Adrenal gland (tissue), 12 donors: Measurements from ENCODE around the gene CLIP2. TPM values are rescaled to one million over a fixed set of nuclear protein-coding genes. Genes with fewer than 3 reads are reported as not detected.
"Not testable (repeated sequence)": the region's sequence is repeated elsewhere in the genome, so short reads cannot be mapped to it uniquely, and the experiment has no call there.

Experiments
- DNase-seq, 7 donors: peaks; one replicate each; pipeline ENCODE4 v3.0.0-alpha.2; 2019 to 2020
- H3K27ac ChIP-seq, 5 donors: fragments of 200-600 bp; sonication (generic) in 4 of 5; 1 replicate in 3 of 5; 2 replicates in 2 of 5; pipeline versions ENCODE4 v1.5.1 to v1.8.0; 2016 to 2020; ENCODE audit warnings: mild to moderate bottlenecking in 1 of 5
- H3K27me3 ChIP-seq: fragments of 200-600 bp; 2 replicates; pipeline ENCODE4 v1.8.0; 2021
- H3K36me3 ChIP-seq, 2 donors: fragments of 200-600 bp; replicated peaks in 1 of 2; 1 replicate in 1 of 2; 2 replicates in 1 of 2; pipeline versions ENCODE4 v1.5.1 to v1.8.0; 2018 to 2022
- H3K4me1 ChIP-seq, 2 donors: fragments of 200-600 bp; replicated peaks in 1 of 2; 1 replicate in 1 of 2; 2 replicates in 1 of 2; pipeline versions ENCODE4 v1.5.1 to v1.8.0; 2018 to 2021
- H3K4me3 ChIP-seq, 4 donors: fragments of 200-600 bp; sonication (generic) in 3 of 4; one replicate each; pipeline ENCODE4 v1.5.1; 2016 to 2018
- H3K9me3 ChIP-seq, 3 donors: fragments of 200-600 bp; sonication (generic) in 1 of 3; replicated peaks in 1 of 3; 1 replicate in 2 of 3; 2 replicates in 1 of 3; pipeline versions ENCODE4 v1.5.1 to v1.8.0; 2016 to 2021
- POLR2A ChIP-seq, 2 donors: fragments of 450-650 bp; IDR thresholded peaks; one replicate each; pipeline ENCODE4 v1.6.1; 2017; ENCODE audit warnings: antibody characterized with exemption in 2 of 2, mild to moderate bottlenecking in 2 of 2, moderate library complexity in 1 of 2
- WGBS, 4 donors: extraction: QIAGEN DNeasy Blood & Tissue Kit in 2 of 4; methylation state at CpG; one replicate each; pipeline versions ENCODE4 v1.1.5 to v1.1.7; 2013 to 2017; 5-methylcytosine and 5-hydroxymethylcytosine counted together
- intact Hi-C, 2 donors: fragments of 100-400 bp; cut with DNase I; formaldehyde crosslinking; loops; one replicate each; pipeline versions ENCODE4 v1.14.1 to v1.15.0; 2022 to 2023
- polyA plus RNA-seq, 3 donors: library from polyadenylated mRNA; stranded (reverse); fragments of 200-250 nt in 2 of 3; fragments of 350-450 nt in 1 of 3; fragmentation: Illumina TruSeq in 1 of 3; extraction: RNeasy Lipid Tissue Mini Kit (QIAGEN cat#74804) in 1 of 3; gene quantifications; one replicate each; pipeline ENCODE4 v1.2.3, GENCODE V29; 2013 to 2014
- total RNA-seq, 9 donors: library from RNA; depleted of rRNA in 4 of 9; stranded (reverse); fragments of >200 nt in 4 of 9; fragments of 120-200 nt in 1 of 9; fragmentation: NEBNext Ultra II Directional in 1 of 9; extraction: Animal tissue kit (Norgen Biotek cat#: 25700) in 1 of 9; gene quantifications; one replicate each; pipeline versions ENCODE4 v1.1.0 to v1.2.4, GENCODE V29; 2013 to 2023
- TF ChIP-seq, protein P1 (sequence below), 6 experiments: fragments of 450-650 bp in 4 of 6; fragments of 200-600 bp in 2 of 6; sonication (generic) in 1 of 6; IDR thresholded peaks; 1 replicate in 5 of 6; 2 replicates in 1 of 6; pipeline versions ENCODE4 v1.5.1 to v1.8.0; 2016 to 2021; ENCODE audit warnings: antibody characterized with exemption in 6 of 6, mild to moderate bottlenecking in 2 of 6, moderate library complexity in 1 of 6
- donor health status: healthy with polysubstance abuse.
- donor health status: Bipolar disorder and iron deficiency.
- donor health status: DM: yes; HTN: yes; CAD: no.
- donor health status: DM: no; HTN: no; CAD: no.
- donor health status: DM: no; HTN: no; CAD: no.
- donor health status: DM: yes; HTN: yes; CAD: no.

CLIP2 gene
- total and polyA plus RNA-seq, 12 donors: 6.8 to 48.6 (median 25.6) TPM

DNA sequence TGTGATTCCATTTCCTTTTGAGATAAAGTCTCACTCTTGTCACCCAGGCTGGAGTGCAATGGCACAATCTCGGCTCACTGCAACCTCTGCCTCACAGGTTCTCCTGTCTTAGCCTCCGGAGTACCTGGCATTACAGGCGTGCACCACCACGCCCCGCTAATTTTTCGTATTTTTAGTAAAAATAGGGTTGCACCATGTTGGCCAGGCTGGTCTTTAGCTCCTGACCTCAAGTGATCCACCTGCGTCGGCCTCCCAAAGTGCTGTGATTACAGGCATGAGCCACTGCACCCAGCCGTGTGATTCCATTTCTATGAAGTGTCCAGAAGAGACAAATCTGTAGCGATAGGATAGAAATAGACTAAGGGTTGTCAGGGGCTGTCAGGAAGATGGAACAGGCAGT, 60.4 kb downstream of the CLIP2 start:
- 96 to 97% (median 97%) methylated on average over 10 of the region's 10 CpGs for WGBS, 4 donors
- intact Hi-C loops: no loop called here
- Histone ChIP-seq H3K9me3 (no peaks in the 10 kb centered on the region), H3K27me3 (no peaks in the 10 kb centered on the region), H3K27ac (no peak overlapping the region), H3K4me1 (no peaks in the 10 kb centered on the region), H3K36me3 (no peaks in the 10 kb centered on the region), H3K4me3 (no peak overlapping the region)
- DNase-seq: no peak
- TF ChIP-seq, protein P1, sequence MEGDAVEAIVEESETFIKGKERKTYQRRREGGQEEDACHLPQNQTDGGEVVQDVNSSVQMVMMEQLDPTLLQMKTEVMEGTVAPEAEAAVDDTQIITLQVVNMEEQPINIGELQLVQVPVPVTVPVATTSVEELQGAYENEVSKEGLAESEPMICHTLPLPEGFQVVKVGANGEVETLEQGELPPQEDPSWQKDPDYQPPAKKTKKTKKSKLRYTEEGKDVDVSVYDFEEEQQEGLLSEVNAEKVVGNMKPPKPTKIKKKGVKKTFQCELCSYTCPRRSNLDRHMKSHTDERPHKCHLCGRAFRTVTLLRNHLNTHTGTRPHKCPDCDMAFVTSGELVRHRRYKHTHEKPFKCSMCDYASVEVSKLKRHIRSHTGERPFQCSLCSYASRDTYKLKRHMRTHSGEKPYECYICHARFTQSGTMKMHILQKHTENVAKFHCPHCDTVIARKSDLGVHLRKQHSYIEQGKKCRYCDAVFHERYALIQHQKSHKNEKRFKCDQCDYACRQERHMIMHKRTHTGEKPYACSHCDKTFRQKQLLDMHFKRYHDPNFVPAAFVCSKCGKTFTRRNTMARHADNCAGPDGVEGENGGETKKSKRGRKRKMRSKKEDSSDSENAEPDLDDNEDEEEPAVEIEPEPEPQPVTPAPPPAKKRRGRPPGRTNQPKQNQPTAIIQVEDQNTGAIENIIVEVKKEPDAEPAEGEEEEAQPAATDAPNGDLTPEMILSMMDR (IDR thresholded peaks at IDR 0.05): no peak
- no peak for TF ChIP-seq POLR2A (IDR thresholded peaks at IDR 0.05)

DNA sequence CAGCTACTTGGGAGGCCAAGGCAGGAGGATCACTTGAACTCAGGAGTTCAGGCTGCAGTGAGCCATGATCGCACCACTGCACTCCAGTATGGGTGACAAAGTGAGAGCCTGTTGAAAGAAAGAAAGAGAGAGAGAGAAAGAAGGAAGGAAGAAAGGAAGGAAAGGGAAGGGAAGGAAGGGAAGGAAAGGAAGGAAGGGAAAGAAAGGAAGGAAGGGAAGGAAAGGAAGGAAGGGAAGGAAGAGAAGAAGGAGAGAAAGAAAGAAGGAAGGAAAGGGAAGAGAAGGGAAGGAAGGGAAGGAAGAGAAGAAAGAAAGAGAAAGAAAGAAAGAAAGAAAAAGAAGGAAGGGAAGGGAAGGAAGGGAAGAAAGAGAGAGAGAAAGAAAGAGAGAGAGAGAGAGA, 61.5 kb downstream of the CLIP2 start:
- intact Hi-C loops: no loop called here
- WGBS, 4 donors: 96 to 100% (median 100%) methylated on average over 1 of the region's 1 CpG

DNA sequence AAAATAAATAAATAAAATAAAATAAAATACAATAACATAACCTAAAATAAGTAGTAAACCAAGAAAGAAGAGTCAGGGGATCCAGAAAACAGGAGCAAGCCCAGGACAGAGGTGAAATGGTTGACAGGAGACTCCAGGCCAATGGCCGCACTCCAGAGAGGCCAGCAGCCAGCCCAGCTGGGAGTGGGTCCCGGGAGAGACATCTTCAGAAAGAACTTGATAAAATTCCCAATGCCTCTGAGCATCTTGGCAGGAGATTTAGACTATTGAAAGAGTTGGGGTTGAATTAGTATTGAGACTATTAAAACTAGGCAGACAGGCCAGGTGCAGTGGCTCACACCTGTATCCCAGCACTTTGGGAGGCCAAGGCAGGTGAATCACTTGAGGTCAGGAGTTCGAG, 62.6 kb downstream of the CLIP2 start:
- no peaks in the 10 kb centered on the region for H3K4me1 ChIP-seq
- intact Hi-C loops: no loop called here
- no peak for DNase-seq
- 75 to 92% (median 90%) methylated on average over 3 of the region's 3 CpGs for WGBS, 4 donors
- H3K27me3 ChIP-seq: no peaks in the 10 kb centered on the region
- TF ChIP-seq, protein P1 (IDR thresholded peaks at IDR 0.05): no peak
- TF ChIP-seq POLR2A (IDR thresholded peaks at IDR 0.05): no peak
- H3K36me3 ChIP-seq: peaks cover 0 to 9% of the 10 kb centered on the region in 2 donors
- no peaks in the 10 kb centered on the region for H3K9me3 ChIP-seq
- H3K4me3 ChIP-seq: no peak overlapping the region
- H3K27ac ChIP-seq: no peak overlapping the region

More for the DNA sequence above, 61.5 kb downstream of the CLIP2 start:
- TF ChIP-seq POLR2A (IDR thresholded peaks at IDR 0.05): no peak
- TF ChIP-seq, protein P1 (IDR thresholded peaks at IDR 0.05): no peak
- Histone ChIP-seq H3K4me1 (no peaks in the 10 kb centered on the region), H3K27ac (no peak overlapping the region), H3K27me3 (no peaks in the 10 kb centered on the region), H3K4me3 (no peak overlapping the region), H3K9me3 (no peaks in the 10 kb centered on the region), H3K36me3 (peaks cover 0 to 1% of the 10 kb centered on the region in 2 donors)
- no peak for DNase-seq

DNA sequence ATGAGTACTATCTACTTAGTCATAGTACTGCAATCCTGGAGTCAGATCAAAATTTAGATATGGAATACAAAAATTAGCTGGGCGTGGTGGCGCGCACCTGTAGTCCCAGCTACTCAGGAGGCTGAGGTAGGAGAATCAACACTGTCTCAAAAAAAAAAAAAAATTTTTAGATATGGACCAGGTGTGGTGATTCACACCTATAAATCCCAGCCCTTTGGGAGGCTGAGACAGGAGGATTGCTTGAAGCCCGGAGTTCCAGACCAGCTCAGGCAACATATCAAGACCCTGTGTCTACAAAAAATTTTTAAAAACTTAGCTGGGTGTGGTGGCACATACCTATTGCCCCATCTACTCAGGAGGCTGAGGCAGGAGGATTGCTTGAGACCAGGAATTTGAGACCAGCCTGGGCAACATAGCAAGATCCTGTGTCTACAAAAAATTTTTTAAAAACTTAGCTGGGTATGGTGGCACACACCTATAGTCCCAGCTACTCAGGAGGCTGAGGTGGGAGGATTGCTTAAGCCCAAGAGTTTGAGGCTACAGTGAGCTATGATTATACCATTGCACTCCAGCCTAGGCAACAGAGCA, 63.4 kb downstream of the CLIP2 start:
- H3K4me1 ChIP-seq, DNase-seq, H3K36me3 ChIP-seq, intact Hi-C loops, H3K4me3 ChIP-seq, H3K27ac ChIP-seq, H3K9me3 ChIP-seq, H3K27me3 ChIP-seq: not testable (repeated sequence)
- WGBS, 4 donors: 63 to 97% (median 78%) methylated on average over 4 of the region's 4 CpGs

DNA sequence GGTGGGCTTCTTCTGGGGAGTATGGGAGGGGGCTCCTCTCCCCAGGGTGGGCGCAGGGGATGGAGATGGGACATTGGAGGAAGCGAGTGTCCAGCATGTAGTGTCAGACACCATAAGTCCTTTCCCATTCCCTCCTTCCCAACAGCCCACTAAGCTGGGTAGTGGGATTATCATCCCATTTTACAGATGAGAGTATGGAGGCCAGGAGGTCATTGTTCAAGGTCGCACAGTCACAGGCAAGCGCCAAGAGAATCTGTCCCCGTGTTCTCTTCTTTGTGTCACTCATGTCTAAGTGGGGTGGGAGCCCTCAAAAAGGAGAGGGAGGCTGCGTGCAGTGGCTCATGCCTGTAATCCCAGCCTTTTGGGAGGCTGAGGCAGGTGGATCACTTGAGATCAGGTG, 64.8 kb downstream of the CLIP2 start:
- Histone ChIP-seq H3K4me3 (no peak overlapping the region), H3K36me3 (peaks cover 0 to 9% of the 10 kb centered on the region in 2 donors), H3K4me1 (no peaks in the 10 kb centered on the region), H3K27ac (no peak overlapping the region), H3K27me3 (no peaks in the 10 kb centered on the region), H3K9me3 (no peaks in the 10 kb centered on the region)
- DNase-seq: no peak
- 91 to 95% (median 93%) methylated on average over 6 of the region's 6 CpGs for WGBS, 4 donors
- TF ChIP-seq, protein P1 (IDR thresholded peaks at IDR 0.05): no peak
- no peak for TF ChIP-seq POLR2A (IDR thresholded peaks at IDR 0.05)
- intact Hi-C loops: no loop called here
